Naive thymus-derived CD4-positive, alpha-beta T cell (primary cell): ENCODE data around the gene RADIL. TPM values are rescaled to one million over a fixed set of nuclear protein-coding genes. Genes with fewer than 3 reads are reported as not detected.
A peak's percentile ranks its signal among the peaks of the same experiment; 100 is the strongest.

Experiments
- ATAC-seq: fragments of 150-1000 bp; cut with Tn5 transposase; 2 replicates; pipeline ENCODE4 v1.10.0; 2021; ENCODE audit warnings: mild to moderate bottlenecking, moderate library complexity
- CTCF ChIA-PET: fragments of 350-600 bp; sonication (Branson Sonifier 250); formaldehyde crosslinking; loops from one replicate; lab custom pipeline; 2021; ENCODE audit warnings: antibody characterized with exemption; lab: Charles Lee
- POLR2A ChIA-PET: fragments of 350-600 bp; sonication (Branson Sonifier 250); formaldehyde crosslinking; loops from one replicate; lab custom pipeline; 2021; ENCODE audit warnings: antibody characterized with exemption, inconsistent platforms; lab: Charles Lee
- DNase-seq, 9 donors: peaks; one replicate each; pipeline versions ENCODE4 v3.0.0 to v3.0.0-alpha.2; 2020 to 2022; ENCODE audit warnings: mixed read lengths in 1 of 9
- H3K27ac ChIP-seq: one replicate; pipeline ENCODE4 v1.7.0; 2013; ENCODE audit warnings: mild to moderate bottlenecking, low read depth, low read length, moderate library complexity
- H3K27me3 ChIP-seq, 2 donors: one replicate each; pipeline ENCODE4 v1.7.0; 2013; ENCODE audit warnings: low read length in 2 of 2, mild to moderate bottlenecking in 2 of 2, moderate library complexity in 2 of 2; ENCODE audit not compliant: control insufficient read depth in 2 of 2, insufficient read depth in 2 of 2
- H3K36me3 ChIP-seq, 3 experiments: 1 replicate in 2 of 3; 2 replicates in 1 of 3; pipeline ENCODE4 v1.7.0; 2013; ENCODE audit warnings: low read length in 3 of 3, mild to moderate bottlenecking in 3 of 3, moderate library complexity in 1 of 3; ENCODE audit not compliant: insufficient read depth in 3 of 3, control insufficient read depth in 2 of 3
- H3K4me1 ChIP-seq, 2 donors: one replicate each; pipeline ENCODE4 v1.7.0; 2013; ENCODE audit warnings: low read length in 2 of 2, mild to moderate bottlenecking in 2 of 2, moderate library complexity in 1 of 2; ENCODE audit not compliant: control insufficient read depth in 2 of 2, insufficient read depth in 2 of 2
- H3K4me3 ChIP-seq: 2 replicates; pipeline ENCODE4 v1.7.0; 2013; ENCODE audit warnings: mild to moderate bottlenecking, low read length
- H3K9me3 ChIP-seq, 3 experiments: 1 replicate in 2 of 3; 2 replicates in 1 of 3; pipeline ENCODE4 v1.7.0; 2013; ENCODE audit warnings: low read length in 3 of 3; ENCODE audit not compliant: control insufficient read depth in 2 of 3
- H3K27ac Mint-ChIP-seq, 9 donors: one replicate each; pipeline ENCODE4 v1.8.0; 2020 to 2022; ENCODE audit warnings: mixed read lengths in 9 of 9, mild to moderate bottlenecking in 8 of 9, moderate library complexity in 5 of 9, inconsistent platforms in 2 of 9
- H3K27me3 Mint-ChIP-seq, 5 donors: one replicate each; pipeline ENCODE4 v1.8.0; 2021 to 2022; ENCODE audit warnings: mixed read lengths in 5 of 5, mild to moderate bottlenecking in 1 of 5
- H3K36me3 Mint-ChIP-seq, 5 donors: one replicate each; pipeline ENCODE4 v1.8.0; 2020 to 2022; ENCODE audit warnings: mixed read lengths in 5 of 5, mild to moderate bottlenecking in 3 of 5, inconsistent platforms in 1 of 5
- H3K4me1 Mint-ChIP-seq, 7 donors: one replicate each; pipeline ENCODE4 v1.8.0; 2020 to 2022; ENCODE audit warnings: mixed read lengths in 7 of 7, mild to moderate bottlenecking in 3 of 7, inconsistent platforms in 1 of 7
- H3K4me3 Mint-ChIP-seq, 10 donors: one replicate each; pipeline ENCODE4 v1.8.0; 2020 to 2022; ENCODE audit warnings: mild to moderate bottlenecking in 10 of 10, mixed read lengths in 10 of 10, moderate library complexity in 6 of 10, inconsistent platforms in 2 of 10
- H3K9me3 Mint-ChIP-seq, 11 donors: one replicate each; pipeline ENCODE4 v1.8.0; 2020 to 2022; ENCODE audit warnings: mixed read lengths in 11 of 11, mild to moderate bottlenecking in 4 of 11, inconsistent platforms in 1 of 11, moderate library complexity in 1 of 11
- intact Hi-C, 2 donors: fragments of 100-400 bp; cut with micrococcal nuclease; formaldehyde crosslinking; loops; one replicate each; pipeline ENCODE4 v1.15.1; 2023
- polyA plus RNA-seq, 2 donors: library from polyadenylated mRNA; unstranded; fragments of 300-500 nt; fragmentation: Illumina TruSeq; gene quantifications; one replicate each; pipeline ENCODE4 v1.2.3, GENCODE V29; 2021
- total RNA-seq, 6 experiments: library from RNA in 5 of 6; stranded (reverse) in 5 of 6; gene quantifications; 1 replicate in 5 of 6; 2 replicates in 1 of 6; pipeline ENCODE4 v1.2.3 and lab custom pipeline; 2021 to 2026

Gene RADIL
- total and polyA plus RNA-seq, 7 experiments from 2014 or later, result 0.04 to 0.12 (median 0.08) TPM; not detected in 4

DNA sequence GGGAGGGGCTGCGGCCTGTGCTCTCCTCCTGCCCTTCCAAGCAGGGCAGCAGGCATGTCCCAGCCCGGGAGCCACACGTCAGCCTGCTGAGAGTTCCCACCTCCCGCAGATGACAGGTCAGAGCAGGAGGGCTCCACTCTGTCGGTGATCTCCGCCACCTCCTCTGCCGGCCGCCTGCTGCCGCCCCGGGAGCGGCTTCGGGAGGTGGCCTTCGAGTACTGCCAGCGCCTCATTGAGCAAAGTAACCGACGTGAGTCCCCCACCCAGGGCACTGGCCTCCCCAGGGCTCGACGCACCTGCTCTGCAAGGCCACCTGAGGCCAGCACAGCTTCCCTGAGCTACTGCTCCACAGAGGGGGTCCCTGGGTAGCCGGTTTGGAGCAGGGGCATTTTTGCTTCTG lies 98.7 kb downstream of the RADIL start:
- Histone ChIP-seq H3K27ac (no peak overlapping the region), H3K36me3 (peaks cover 0 to 94% (median 29%) of the 10 kb centered on the region in 3 experiments), H3K4me3 (no peak overlapping the region), H3K9me3 (no peaks in the 10 kb centered on the region), H3K27me3 (no peaks in the 10 kb centered on the region), H3K4me1 (no peaks in the 10 kb centered on the region)
- intact Hi-C loops, result no loop called here
- CTCF ChIA-PET, result no interaction called here
- no peaks in the 10 kb centered on the region for H3K9me3 Mint-ChIP-seq
- H3K27ac Mint-ChIP-seq, result no peak overlapping the region
- POLR2A ChIA-PET, result interaction anchor here (1.6 kb wide), 1 partner anchor 9 kb away, joined by 10 read pairs; the partner anchor contains the start of gene AP5Z1
- no peak for ATAC-seq
- no peaks in the 10 kb centered on the region for H3K27me3 Mint-ChIP-seq
- peaks cover 0 to 5% (median 0%) of the 10 kb centered on the region in 5 donors for H3K36me3 Mint-ChIP-seq
- H3K4me3 Mint-ChIP-seq, result no peak overlapping the region
- DNase-seq, result no peak
- H3K4me1 Mint-ChIP-seq, result peaks cover 0 to 13% (median 4%) of the 10 kb centered on the region in 7 donors

DNA sequence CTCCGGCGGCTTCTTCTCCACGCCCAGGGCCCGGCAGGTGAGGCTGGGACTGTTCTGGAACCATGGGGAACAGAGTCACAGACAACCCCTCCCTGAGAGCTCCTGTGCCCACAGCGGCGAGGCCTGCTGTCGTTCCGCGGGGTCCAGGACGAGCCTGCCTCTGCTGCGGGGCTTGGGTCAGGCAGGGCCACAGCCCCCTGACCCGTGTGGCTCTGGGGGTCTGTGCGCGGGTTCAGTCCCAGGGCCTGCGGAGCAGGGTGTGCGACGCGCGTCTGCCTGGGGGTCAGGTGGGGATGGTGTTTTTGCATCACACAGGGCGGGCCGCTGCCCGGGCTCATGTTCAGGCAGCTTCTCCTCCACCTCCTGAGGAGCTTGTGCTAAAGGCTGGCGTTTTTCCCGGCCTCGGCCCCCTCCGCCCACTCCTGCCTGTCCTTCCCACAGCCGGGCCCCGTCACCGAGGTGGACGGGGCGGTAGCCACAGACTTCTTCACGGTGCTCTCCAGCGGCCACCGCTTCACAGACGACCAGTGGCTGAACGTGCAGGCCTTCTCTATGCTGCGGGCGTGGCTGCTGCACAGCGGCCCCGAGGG lies 99.7 kb downstream of the RADIL start:
- no peak for DNase-seq
- Histone ChIP-seq H3K36me3 (peaks cover 0 to 84% (median 29%) of the 10 kb centered on the region in 3 experiments), H3K27me3 (no peaks in the 10 kb centered on the region), H3K4me3 (no peak overlapping the region), H3K27ac (no peak overlapping the region), H3K9me3 (no peaks in the 10 kb centered on the region), H3K4me1 (no peaks in the 10 kb centered on the region)
- intact Hi-C loops, result no loop called here
- no peaks in the 10 kb centered on the region for H3K9me3 Mint-ChIP-seq
- no peak for ATAC-seq
- H3K36me3 Mint-ChIP-seq, result peaks cover 0 to 5% (median 0%) of the 10 kb centered on the region in 5 donors
- no peak overlapping the region for H3K4me3 Mint-ChIP-seq
- no peaks in the 10 kb centered on the region for H3K27me3 Mint-ChIP-seq
- H3K27ac Mint-ChIP-seq, result no peak overlapping the region
- H3K4me1 Mint-ChIP-seq, result peaks cover 0 to 13% (median 4%) of the 10 kb centered on the region in 7 donors
- CTCF ChIA-PET, result no interaction called here
- POLR2A ChIA-PET, result interaction anchor here (1.6 kb wide), 1 partner anchor 8 kb away, joined by 10 read pairs; the partner anchor contains the start of gene AP5Z1

DNA sequence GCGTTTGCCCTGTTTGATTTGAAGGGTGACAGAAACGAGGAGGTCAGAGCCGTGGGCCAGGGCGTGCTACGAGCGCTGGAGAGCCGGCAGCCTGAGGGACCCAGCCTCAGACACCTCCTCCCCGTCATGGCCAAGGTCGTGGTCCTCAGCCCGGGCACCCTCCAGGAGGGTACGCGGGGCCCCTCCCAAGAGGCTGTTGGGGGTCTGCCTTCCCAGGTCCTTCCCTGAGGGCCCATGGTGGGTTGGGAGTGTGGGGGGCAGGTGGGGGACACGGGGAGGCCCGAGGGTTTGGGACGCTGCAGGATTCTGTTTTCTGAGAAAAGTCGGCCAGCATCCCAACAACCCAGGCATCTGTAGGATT lies 100.2 kb downstream of the RADIL start:
- CTCF ChIA-PET, result interaction anchor here (0.7 kb wide), 1 partner anchor 1540 kb away, joined by 3 read pairs; no protein-coding TSS in a partner anchor
- DNase-seq, result no peak
- peaks cover 0 to 5% (median 0%) of the 10 kb centered on the region in 5 donors for H3K36me3 Mint-ChIP-seq

DNA sequence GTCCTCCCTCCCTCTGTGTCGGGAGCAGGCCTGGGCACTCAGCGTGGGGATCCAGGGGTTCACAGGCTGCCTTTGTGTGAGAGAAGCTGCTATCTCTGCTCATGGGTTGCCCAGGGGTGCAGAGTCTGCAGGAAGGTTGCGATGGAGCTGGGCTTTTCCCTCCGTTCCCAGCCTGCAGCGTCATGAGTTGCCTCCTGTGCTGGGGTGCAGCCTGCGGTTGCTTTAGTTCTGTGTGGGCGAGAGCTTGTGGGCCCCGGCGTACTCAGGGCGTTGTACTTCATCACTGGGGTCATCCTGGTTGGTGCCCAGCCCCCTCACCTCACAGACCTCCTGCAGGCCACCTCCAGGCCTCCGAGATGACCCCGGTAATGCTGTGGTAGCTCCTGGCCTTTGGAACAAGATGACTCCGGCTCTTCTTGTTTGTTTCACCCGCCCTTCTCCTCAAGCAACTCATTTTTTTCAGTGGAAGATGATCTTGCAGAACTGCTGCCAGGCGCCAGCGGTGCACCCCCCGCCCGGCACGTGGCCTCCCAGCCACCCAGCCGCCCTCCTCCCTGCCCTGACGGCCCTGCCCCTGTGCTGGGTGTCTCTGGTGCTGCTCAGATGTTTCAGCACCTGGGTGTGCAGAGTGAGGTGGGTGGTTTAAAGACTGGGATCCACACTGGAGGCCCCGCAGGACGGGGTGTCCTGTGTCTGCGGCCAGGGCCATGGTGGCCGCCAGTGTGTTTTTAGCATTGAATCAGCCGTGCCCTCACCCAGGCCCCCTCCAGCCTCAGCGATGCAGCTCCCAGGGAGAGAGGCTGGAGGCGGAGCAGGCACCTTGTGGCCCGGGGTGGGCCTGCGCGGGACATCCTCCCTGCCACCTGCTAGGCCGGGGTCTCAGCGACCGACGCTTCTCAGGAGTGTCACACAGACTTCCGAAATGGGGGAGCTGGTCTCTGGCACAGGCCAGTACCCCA lies 100.9 kb downstream of the RADIL start:
- H3K4me3 Mint-ChIP-seq, result no peak overlapping the region
- Histone ChIP-seq H3K4me1 (peaks cover 7 to 8% of the 10 kb centered on the region in 2 donors), H3K27ac (no peak overlapping the region), H3K36me3 (peaks cover 0 to 76% (median 29%) of the 10 kb centered on the region in 3 experiments), H3K9me3 (no peaks in the 10 kb centered on the region), H3K27me3 (no peaks in the 10 kb centered on the region), H3K4me3 (no peak overlapping the region)
- ChIA-PET CTCF (interaction anchor here (0.7 kb wide), 1 partner anchor 1540 kb away, joined by 3 read pairs; no protein-coding TSS in a partner anchor), POLR2A (interaction anchor here (1.0 kb wide), 1 partner anchor 142 kb away, joined by 3 read pairs; no protein-coding TSS in a partner anchor)
- no peak for DNase-seq
- intact Hi-C loops, result no loop called here
- H3K27me3 Mint-ChIP-seq, result no peaks in the 10 kb centered on the region
- H3K27ac Mint-ChIP-seq, result no peak overlapping the region
- H3K36me3 Mint-ChIP-seq, result peaks cover 0 to 4% (median 0%) of the 10 kb centered on the region in 5 donors
- no peaks in the 10 kb centered on the region for H3K9me3 Mint-ChIP-seq
- no peak for ATAC-seq
- H3K4me1 Mint-ChIP-seq, result peaks cover 8 to 23% (median 14%) of the 10 kb centered on the region in 7 donors

More for the DNA sequence above, 100.2 kb downstream of the RADIL start:
- POLR2A ChIA-PET, result interaction anchor here (1.6 kb wide), 1 partner anchor 8 kb away, joined by 10 read pairs; the partner anchor contains the start of gene AP5Z1
- Histone ChIP-seq H3K27me3 (no peaks in the 10 kb centered on the region), H3K4me1 (peaks cover under 1 to 1% of the 10 kb centered on the region in 2 donors), H3K27ac (no peak overlapping the region), H3K4me3 (no peak overlapping the region), H3K36me3 (peaks cover 0 to 78% (median 29%) of the 10 kb centered on the region in 3 experiments), H3K9me3 (no peaks in the 10 kb centered on the region)
- ATAC-seq, result no peak
- H3K27ac Mint-ChIP-seq, result no peak overlapping the region
- no peak overlapping the region for H3K4me3 Mint-ChIP-seq
- peaks cover 2 to 16% (median 7%) of the 10 kb centered on the region in 7 donors for H3K4me1 Mint-ChIP-seq
- H3K9me3 Mint-ChIP-seq, result no peaks in the 10 kb centered on the region
- intact Hi-C loops, result no loop called here
- no peaks in the 10 kb centered on the region for H3K27me3 Mint-ChIP-seq

DNA sequence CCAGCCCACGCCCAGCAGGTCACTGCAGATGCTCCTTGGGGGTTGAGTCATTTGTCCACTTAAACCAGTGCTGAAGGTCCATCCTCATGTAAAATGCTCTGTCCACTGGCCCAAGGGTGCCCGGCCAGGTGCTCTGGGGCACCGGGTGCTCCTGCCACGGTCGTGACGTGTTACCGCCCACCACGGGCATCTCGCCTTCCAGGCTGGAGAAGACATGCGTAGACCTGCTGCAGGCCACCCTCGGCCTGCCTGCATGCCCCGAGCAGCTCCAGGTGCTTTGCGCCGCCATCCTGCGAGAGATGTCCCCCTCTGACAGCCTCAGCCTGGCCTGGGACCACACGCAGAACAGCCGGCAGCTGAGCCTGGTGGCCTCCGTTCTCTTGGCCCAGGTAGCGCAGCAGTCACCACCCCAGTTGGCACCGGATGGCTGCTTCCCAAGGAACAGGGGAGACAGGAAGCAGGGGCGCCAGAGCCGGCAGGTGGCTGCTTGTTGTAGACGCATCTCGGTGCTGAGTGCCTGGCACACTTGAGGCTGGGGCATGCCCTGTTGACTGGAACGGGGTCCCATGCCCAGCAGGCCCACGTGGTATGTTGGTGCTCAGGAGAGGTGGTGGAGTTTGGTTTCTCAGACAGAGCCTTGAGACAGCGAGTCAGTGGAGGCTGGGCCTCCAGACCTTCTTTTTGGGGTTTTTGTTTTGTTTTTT lies 102.0 kb downstream of the RADIL start:
- no peaks in the 10 kb centered on the region for H3K27me3 ChIP-seq
- H3K4me3 ChIP-seq, result no peak overlapping the region
- peaks cover 0 to 65% (median 29%) of the 10 kb centered on the region in 3 experiments for H3K36me3 ChIP-seq
- no peaks in the 10 kb centered on the region for H3K9me3 ChIP-seq
- Mint-ChIP-seq H3K4me3 (no peak overlapping the region), H3K9me3 (no peaks in the 10 kb centered on the region), H3K27me3 (no peaks in the 10 kb centered on the region), H3K27ac (no peak overlapping the region), H3K36me3 (peaks cover 0 to 5% (median 0%) of the 10 kb centered on the region in 5 donors), H3K4me1 (peaks cover 14 to 34% (median 22%) of the 10 kb centered on the region in 7 donors)
- CTCF ChIA-PET, result no interaction called here
- H3K27ac ChIP-seq, result no peak overlapping the region
- intact Hi-C loops, result no loop called here
- POLR2A ChIA-PET, result no interaction called here
- no peak for ATAC-seq
- H3K4me1 ChIP-seq, result peaks cover 13 to 17% of the 10 kb centered on the region in 2 donors
- DNase-seq, result no peak

DNA sequence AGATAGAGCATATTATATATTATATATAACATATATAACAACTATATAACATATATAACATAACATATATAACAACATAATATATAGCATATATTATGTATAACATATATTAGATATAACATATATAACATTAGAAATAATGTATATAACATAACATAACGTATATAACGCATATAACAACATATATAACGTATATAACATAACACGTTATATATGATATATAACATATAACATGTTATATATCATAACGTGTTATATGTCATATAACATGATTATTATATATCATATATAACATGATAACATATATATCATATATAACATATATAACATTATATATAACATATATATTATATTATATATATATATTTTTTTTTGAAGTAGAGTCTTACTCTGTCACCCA lies 104.4 kb downstream of the RADIL start:
- ATAC-seq, result no peak
- DNase-seq, result no peak
- H3K36me3 ChIP-seq, result peaks cover 0 to 45% (median 12%) of the 10 kb centered on the region in 3 experiments
- intact Hi-C loops, result loop anchor here (5.0 kb wide), 3 partner anchors 103 to 413 kb away; partner anchors contain the start of genes RADIL (in 1 of the 2), RBAK (in 1 of the 2) and WIPI2 (in 1 of the 2)
- H3K27me3 ChIP-seq, result no peaks in the 10 kb centered on the region
- H3K4me3 ChIP-seq, result no peak overlapping the region
- no peaks in the 10 kb centered on the region for H3K9me3 ChIP-seq
- peaks cover 0 to 9% (median 0%) of the 10 kb centered on the region in 5 donors for H3K36me3 Mint-ChIP-seq
- no peaks in the 10 kb centered on the region for H3K27me3 Mint-ChIP-seq
- H3K27ac Mint-ChIP-seq, result peak overlapping the region in 1 of 9 donors; percentile 71
- H3K27ac ChIP-seq, result no peak overlapping the region
- ChIA-PET CTCF (interaction anchor here (1.2 to 1.5 kb wide), 2 partner anchors 10 to 195 kb away, joined by 4 to 9 read pairs; no protein-coding TSS in a partner anchor), POLR2A (interaction anchor here (0.8 to 1.8 kb wide), 2 partner anchors 12 to 137 kb away, joined by 3 to 8 read pairs; no protein-coding TSS in a partner anchor)
- H3K4me1 Mint-ChIP-seq, result peaks cover 27 to 55% (median 39%) of the 10 kb centered on the region in 7 donors
- peaks cover 26 to 28% of the 10 kb centered on the region in 2 donors for H3K4me1 ChIP-seq
- no peaks in the 10 kb centered on the region for H3K9me3 Mint-ChIP-seq
- H3K4me3 Mint-ChIP-seq, result no peak overlapping the region
